Neural cell (in vitro differentiated cells): ENCODE measurements around the gene DRD4. TPM values are rescaled to one million over a fixed set of nuclear protein-coding genes. Genes with fewer than 3 reads are reported as not detected.

Source experiments
- H2AFZ ChIP-seq: fragments of 200-600, 300-800 bp; sonication (generic), shearing (Covaris generic); 2 replicates; pipeline ENCODE4 v1.6.0; 2014; ENCODE audit warnings: low read depth, mild to moderate bottlenecking, antibody characterized with exemption, low read length, moderate library complexity
- H3F3A ChIP-seq: fragments of 200-600 bp; shearing (Covaris generic); 2 replicates; pipeline ENCODE4 v1.6.1; 2016; ENCODE audit warnings: mild to moderate bottlenecking, moderate library complexity, mixed read lengths, antibody characterized with exemption, low read length; ENCODE audit not compliant: insufficient read depth, poor library complexity, severe bottlenecking
- H3K27ac ChIP-seq: fragments of 200-600, 300-800 bp; sonication (generic), shearing (Covaris generic); 2 replicates; pipeline ENCODE4 v1.5.1; 2014; ENCODE audit warnings: mild to moderate bottlenecking, low read length, moderate library complexity
- H3K27me3 ChIP-seq: fragments of 300-800, 200-600 bp; sonication (generic), shearing (Covaris generic); 2 replicates; pipeline ENCODE4 v1.6.0; 2014; ENCODE audit warnings: mild to moderate bottlenecking, low read depth, low read length, moderate library complexity; ENCODE audit not compliant: insufficient read depth
- H3K36me3 ChIP-seq: fragments of 300-800, 200-600 bp; sonication (generic), shearing (Covaris generic); 2 replicates; pipeline ENCODE4 v1.5.1; 2014; ENCODE audit warnings: mild to moderate bottlenecking, antibody characterized with exemption, low read length, moderate library complexity; ENCODE audit not compliant: insufficient read depth
- H3K4me2 ChIP-seq: fragments of 300-800, 200-600 bp; sonication (generic), shearing (Covaris generic); 2 replicates; pipeline ENCODE4 v1.6.0; 2014; ENCODE audit warnings: mild to moderate bottlenecking, low read length
- H3K4me3 ChIP-seq: fragments of 300-800, 200-600 bp; sonication (generic), shearing (Covaris generic); 2 replicates; pipeline ENCODE4 v1.5.1; 2014; ENCODE audit warnings: mild to moderate bottlenecking, low read length, moderate library complexity
- H3K79me2 ChIP-seq: fragments of 200-600 bp; shearing (Covaris generic); replicated peaks from 2 replicates; pipeline ENCODE4 v1.6.0; 2014; ENCODE audit warnings: mild to moderate bottlenecking, low read length, moderate library complexity; ENCODE audit not compliant: insufficient read depth
- H3K9ac ChIP-seq: fragments of 300-800, 200-600 bp; sonication (generic), shearing (Covaris generic); 2 replicates; pipeline ENCODE4 v1.6.1; 2016; ENCODE audit warnings: mild to moderate bottlenecking, low read length, mixed read lengths
- H3K9me2 ChIP-seq: fragments of 200-600 bp; shearing (Covaris generic); 2 replicates; pipeline ENCODE4 v1.6.1; 2016; ENCODE audit warnings: mild to moderate bottlenecking, low read length, mixed read lengths; ENCODE audit not compliant: insufficient read depth
- H3K9me3 ChIP-seq: fragments of 200-600, 300-800 bp; sonication (generic), shearing (Covaris generic); 2 replicates; pipeline ENCODE4 v1.6.1; 2016; ENCODE audit warnings: mild to moderate bottlenecking, mixed run types, low read length, moderate library complexity, mixed read lengths
- H4K20me1 ChIP-seq: fragments of 200-600 bp; shearing (Covaris generic); 2 replicates; pipeline ENCODE4 v1.6.1; 2016; ENCODE audit warnings: mild to moderate bottlenecking, mixed run types; ENCODE audit not compliant: insufficient read depth
- EP300 ChIP-seq: fragments of 450-650 bp; conservative IDR thresholded peaks from 2 replicates; pipeline ENCODE4 v1.6.1; 2014; ENCODE audit warnings: antibody characterized with exemption, mild to moderate bottlenecking, moderate library complexity; ENCODE audit not compliant: poor library complexity, severe bottlenecking
- EZH2 ChIP-seq: fragments of 200-600, 300-800 bp; shearing (Covaris generic), sonication (generic); IDR thresholded peaks from 2 replicates; pipeline ENCODE4 v1.6.1; 2014; ENCODE audit warnings: antibody characterized with exemption, low read length, borderline replicate concordance, mild to moderate bottlenecking; ENCODE audit not compliant: insufficient read depth, poor library complexity, severe bottlenecking
- MXI1 ChIP-seq: fragments of 450-650 bp; conservative IDR thresholded peaks from 2 replicates; pipeline ENCODE4 v1.6.1; 2014; ENCODE audit warnings: antibody characterized with exemption, mild to moderate bottlenecking; ENCODE audit not compliant: poor library complexity, severe bottlenecking
- POLR2AphosphoS5 ChIP-seq: IDR thresholded peaks from 2 replicates; pipeline ENCODE4 v1.6.1; 2012
- RAD21 ChIP-seq: fragments of 450-650 bp; conservative IDR thresholded peaks from 2 replicates; pipeline ENCODE4 v1.6.1; 2014; ENCODE audit warnings: antibody characterized with exemption, mild to moderate bottlenecking, moderate library complexity
- SMC3 ChIP-seq: fragments of 450-650 bp; conservative IDR thresholded peaks from 2 replicates; pipeline ENCODE4 v1.6.1; 2014; ENCODE audit warnings: antibody characterized with exemption, mild to moderate bottlenecking, moderate library complexity; ENCODE audit not compliant: poor library complexity
- TAF1 ChIP-seq: IDR thresholded peaks from 2 replicates; pipeline ENCODE4 v1.6.1; 2012; ENCODE audit warnings: low read depth
- polyA plus RNA-seq: library from polyadenylated mRNA; depleted of rRNA; stranded (reverse); fragments of >200 nt; gene quantifications from 2 replicates; pipeline ENCODE4 v1.2.3, GENCODE V29; 2014
- TF ChIP-seq, protein P1 (sequence below): fragments of 450-650 bp; IDR thresholded peaks from 2 replicates; pipeline ENCODE4 v1.5.1; 2014; ENCODE audit warnings: antibody characterized with exemption, mild to moderate bottlenecking, moderate library complexity; ENCODE audit not compliant: poor library complexity, severe bottlenecking
- TF ChIP-seq, protein P2 (sequence below): IDR thresholded peaks from 2 replicates; pipeline ENCODE4 v1.6.1; 2012; ENCODE audit warnings: borderline replicate concordance

DRD4 gene
- polyA plus RNA-seq, 1 donor from 2014 or later = not detected

DNA sequence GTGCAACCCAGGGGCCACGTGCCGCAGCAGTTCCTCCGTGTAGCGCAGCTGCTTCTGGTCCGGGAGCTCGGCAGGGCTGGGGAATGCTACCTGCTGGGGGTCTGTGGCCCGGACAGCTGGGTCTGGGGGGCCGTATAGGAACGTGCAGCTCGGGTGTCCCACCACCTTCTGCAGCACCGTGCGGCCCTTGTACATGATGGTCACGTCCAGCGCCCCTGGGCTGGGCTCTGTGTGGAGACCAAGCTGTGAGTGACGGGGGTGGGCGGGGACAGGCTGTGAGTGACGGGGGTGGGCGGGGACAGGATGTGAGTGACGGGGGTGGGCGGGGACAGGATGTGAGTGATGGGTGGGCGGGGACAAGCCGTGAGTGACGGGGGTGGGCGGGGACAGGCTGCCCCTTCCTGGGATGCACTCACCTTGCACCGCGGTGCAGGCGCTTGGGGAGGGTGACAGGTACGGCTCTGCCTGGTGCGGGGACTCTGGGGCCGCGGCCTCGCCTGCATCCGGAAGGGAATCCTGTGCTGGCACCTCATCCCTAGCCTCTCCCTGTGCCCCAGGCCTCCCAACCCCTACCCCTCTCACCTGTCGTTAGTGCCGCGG, 23.6 kb upstream of the DRD4 start:
- no peak overlapping the region for H3K9ac ChIP-seq
- TF ChIP-seq, protein P1, sequence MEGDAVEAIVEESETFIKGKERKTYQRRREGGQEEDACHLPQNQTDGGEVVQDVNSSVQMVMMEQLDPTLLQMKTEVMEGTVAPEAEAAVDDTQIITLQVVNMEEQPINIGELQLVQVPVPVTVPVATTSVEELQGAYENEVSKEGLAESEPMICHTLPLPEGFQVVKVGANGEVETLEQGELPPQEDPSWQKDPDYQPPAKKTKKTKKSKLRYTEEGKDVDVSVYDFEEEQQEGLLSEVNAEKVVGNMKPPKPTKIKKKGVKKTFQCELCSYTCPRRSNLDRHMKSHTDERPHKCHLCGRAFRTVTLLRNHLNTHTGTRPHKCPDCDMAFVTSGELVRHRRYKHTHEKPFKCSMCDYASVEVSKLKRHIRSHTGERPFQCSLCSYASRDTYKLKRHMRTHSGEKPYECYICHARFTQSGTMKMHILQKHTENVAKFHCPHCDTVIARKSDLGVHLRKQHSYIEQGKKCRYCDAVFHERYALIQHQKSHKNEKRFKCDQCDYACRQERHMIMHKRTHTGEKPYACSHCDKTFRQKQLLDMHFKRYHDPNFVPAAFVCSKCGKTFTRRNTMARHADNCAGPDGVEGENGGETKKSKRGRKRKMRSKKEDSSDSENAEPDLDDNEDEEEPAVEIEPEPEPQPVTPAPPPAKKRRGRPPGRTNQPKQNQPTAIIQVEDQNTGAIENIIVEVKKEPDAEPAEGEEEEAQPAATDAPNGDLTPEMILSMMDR = no peak
- TF ChIP-seq EP300 (no peak), POLR2AphosphoS5 (no peak), EZH2 (no peak), SMC3 (no peak), TAF1 (no peak), RAD21 (no peak), MXI1 (no peak)
- no peak overlapping the region for H3K4me3 ChIP-seq
- H2AFZ ChIP-seq = no peak overlapping the region
- H3K9me3 ChIP-seq = no peaks in the 10 kb centered on the region
- no peaks in the 10 kb centered on the region for H3K36me3 ChIP-seq
- H3K4me2 ChIP-seq = no peak overlapping the region
- no peaks in the 10 kb centered on the region for H3K27me3 ChIP-seq
- no peak overlapping the region for H3K27ac ChIP-seq
- H3F3A ChIP-seq = no peaks in the 10 kb centered on the region
- no peaks in the 10 kb centered on the region for H4K20me1 ChIP-seq
- no peaks in the 10 kb centered on the region for H3K79me2 ChIP-seq
- no peaks in the 10 kb centered on the region for H3K9me2 ChIP-seq

DNA sequence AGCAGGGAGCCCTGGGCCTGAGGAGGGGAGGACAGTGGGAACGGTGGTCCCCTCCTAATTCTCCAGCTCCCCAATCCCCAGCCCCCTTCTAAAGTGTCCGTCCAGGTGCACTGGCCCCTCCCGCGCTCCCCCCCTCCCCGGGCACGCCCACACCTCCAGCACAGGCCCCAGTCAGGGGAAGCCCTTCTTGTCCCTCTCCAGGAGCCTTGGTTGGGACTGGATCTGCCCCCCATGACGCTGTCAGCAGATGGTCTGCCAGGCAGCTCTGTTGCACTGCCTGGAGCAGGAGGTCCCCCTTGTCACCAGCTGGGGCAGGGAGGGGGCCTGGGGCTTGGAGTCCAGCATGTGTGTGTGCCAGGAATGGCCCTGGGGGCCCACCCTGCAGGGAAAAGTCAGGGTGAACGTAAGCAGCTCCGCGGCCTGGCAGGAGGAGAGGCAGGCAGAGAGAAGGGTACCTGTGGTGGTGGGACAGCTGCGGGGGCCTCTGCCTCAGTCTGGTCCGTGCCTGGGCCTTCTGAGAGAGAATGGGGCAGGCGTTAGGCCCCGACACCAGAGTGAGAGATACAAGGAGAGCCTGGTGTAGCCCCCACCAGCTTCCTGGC, 22.9 kb upstream of the DRD4 start:
- Histone ChIP-seq H3K36me3 (no peaks in the 10 kb centered on the region), H3K4me3 (no peak overlapping the region), H3K4me2 (no peak overlapping the region), H3K9ac (no peak overlapping the region), H3F3A (no peaks in the 10 kb centered on the region), H3K79me2 (no peaks in the 10 kb centered on the region), H4K20me1 (no peaks in the 10 kb centered on the region), H3K9me3 (no peaks in the 10 kb centered on the region), H3K27ac (no peak overlapping the region), H2AFZ (no peak overlapping the region), H3K27me3 (no peaks in the 10 kb centered on the region), H3K9me2 (no peaks in the 10 kb centered on the region)
- TF ChIP-seq EZH2 = no peak
- no peak for TF ChIP-seq TAF1
- TF ChIP-seq SMC3 = no peak
- TF ChIP-seq EP300 = no peak
- TF ChIP-seq, protein P2, sequence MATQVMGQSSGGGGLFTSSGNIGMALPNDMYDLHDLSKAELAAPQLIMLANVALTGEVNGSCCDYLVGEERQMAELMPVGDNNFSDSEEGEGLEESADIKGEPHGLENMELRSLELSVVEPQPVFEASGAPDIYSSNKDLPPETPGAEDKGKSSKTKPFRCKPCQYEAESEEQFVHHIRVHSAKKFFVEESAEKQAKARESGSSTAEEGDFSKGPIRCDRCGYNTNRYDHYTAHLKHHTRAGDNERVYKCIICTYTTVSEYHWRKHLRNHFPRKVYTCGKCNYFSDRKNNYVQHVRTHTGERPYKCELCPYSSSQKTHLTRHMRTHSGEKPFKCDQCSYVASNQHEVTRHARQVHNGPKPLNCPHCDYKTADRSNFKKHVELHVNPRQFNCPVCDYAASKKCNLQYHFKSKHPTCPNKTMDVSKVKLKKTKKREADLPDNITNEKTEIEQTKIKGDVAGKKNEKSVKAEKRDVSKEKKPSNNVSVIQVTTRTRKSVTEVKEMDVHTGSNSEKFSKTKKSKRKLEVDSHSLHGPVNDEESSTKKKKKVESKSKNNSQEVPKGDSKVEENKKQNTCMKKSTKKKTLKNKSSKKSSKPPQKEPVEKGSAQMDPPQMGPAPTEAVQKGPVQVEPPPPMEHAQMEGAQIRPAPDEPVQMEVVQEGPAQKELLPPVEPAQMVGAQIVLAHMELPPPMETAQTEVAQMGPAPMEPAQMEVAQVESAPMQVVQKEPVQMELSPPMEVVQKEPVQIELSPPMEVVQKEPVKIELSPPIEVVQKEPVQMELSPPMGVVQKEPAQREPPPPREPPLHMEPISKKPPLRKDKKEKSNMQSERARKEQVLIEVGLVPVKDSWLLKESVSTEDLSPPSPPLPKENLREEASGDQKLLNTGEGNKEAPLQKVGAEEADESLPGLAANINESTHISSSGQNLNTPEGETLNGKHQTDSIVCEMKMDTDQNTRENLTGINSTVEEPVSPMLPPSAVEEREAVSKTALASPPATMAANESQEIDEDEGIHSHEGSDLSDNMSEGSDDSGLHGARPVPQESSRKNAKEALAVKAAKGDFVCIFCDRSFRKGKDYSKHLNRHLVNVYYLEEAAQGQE = no peak
- no peak for TF ChIP-seq POLR2AphosphoS5
- TF ChIP-seq, protein P1 = no peak
- TF ChIP-seq RAD21 = no peak
- no peak for TF ChIP-seq MXI1
